PFSK-1 (cell line): ENCODE data around the gene FABP1.

Experiments used
- POLR2AphosphoS5 ChIP-seq: IDR thresholded peaks from 2 replicates; pipeline ENCODE4 v1.6.1; 2012; ENCODE audit warnings: low read depth, mild to moderate bottlenecking, control low read depth, low read length, moderate library complexity
- SIN3A ChIP-seq: IDR thresholded peaks from 2 replicates; pipeline ENCODE4 v1.6.1; 2012; ENCODE audit warnings: mild to moderate bottlenecking, low read length, moderate library complexity, borderline replicate concordance; ENCODE audit not compliant: insufficient read depth
- TF ChIP-seq, protein P1 (sequence below), 2 experiments: IDR thresholded peaks; 2 replicates each; pipeline versions ENCODE4 v1.6.1 to v1.8.0; 2011 to 2012; ENCODE audit warnings: low read depth in 2 of 2, low read length in 2 of 2, control low read depth in 1 of 2, inconsistent platforms in 1 of 2, mild to moderate bottlenecking in 1 of 2, moderate library complexity in 1 of 2; ENCODE audit not compliant: insufficient read depth in 1 of 2

DNA sequence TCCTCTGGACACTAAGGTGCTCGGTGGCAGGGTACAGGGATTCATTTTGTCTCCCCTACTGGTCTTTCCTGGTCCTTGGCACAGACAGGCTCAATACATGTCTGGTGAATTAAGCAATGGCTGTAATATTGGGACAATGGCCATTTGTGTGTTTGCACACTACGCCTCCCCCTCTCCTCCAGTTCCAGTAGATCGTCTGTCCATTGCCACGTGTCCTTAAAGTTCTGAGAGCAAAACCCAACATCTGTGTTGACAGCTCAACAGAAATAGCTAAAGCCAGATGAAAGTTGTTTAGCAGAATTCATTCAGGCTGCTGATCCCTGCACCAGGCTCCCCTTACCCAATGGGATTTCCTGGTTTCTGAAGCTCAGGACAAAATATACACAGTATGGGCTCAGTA is 9.0 kb upstream of the FABP1 start:
- TF ChIP-seq, protein P1, sequence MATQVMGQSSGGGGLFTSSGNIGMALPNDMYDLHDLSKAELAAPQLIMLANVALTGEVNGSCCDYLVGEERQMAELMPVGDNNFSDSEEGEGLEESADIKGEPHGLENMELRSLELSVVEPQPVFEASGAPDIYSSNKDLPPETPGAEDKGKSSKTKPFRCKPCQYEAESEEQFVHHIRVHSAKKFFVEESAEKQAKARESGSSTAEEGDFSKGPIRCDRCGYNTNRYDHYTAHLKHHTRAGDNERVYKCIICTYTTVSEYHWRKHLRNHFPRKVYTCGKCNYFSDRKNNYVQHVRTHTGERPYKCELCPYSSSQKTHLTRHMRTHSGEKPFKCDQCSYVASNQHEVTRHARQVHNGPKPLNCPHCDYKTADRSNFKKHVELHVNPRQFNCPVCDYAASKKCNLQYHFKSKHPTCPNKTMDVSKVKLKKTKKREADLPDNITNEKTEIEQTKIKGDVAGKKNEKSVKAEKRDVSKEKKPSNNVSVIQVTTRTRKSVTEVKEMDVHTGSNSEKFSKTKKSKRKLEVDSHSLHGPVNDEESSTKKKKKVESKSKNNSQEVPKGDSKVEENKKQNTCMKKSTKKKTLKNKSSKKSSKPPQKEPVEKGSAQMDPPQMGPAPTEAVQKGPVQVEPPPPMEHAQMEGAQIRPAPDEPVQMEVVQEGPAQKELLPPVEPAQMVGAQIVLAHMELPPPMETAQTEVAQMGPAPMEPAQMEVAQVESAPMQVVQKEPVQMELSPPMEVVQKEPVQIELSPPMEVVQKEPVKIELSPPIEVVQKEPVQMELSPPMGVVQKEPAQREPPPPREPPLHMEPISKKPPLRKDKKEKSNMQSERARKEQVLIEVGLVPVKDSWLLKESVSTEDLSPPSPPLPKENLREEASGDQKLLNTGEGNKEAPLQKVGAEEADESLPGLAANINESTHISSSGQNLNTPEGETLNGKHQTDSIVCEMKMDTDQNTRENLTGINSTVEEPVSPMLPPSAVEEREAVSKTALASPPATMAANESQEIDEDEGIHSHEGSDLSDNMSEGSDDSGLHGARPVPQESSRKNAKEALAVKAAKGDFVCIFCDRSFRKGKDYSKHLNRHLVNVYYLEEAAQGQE (IDR thresholded peaks at IDR 0.05; ENCODE audit: insufficient read depth in 1 of 2, low read depth in 2 of 2, low read length in 2 of 2): no peak
- no peak for TF ChIP-seq POLR2AphosphoS5
- no peak for TF ChIP-seq SIN3A
